RWPE1 (cell line): Measurements from ENCODE around the gene WNK1.

ENCODE experiments used
- CTCF ChIA-PET: fragments of 350-600 bp; sonication (Branson Sonifier 250); formaldehyde crosslinking; extraction: SDS; loops from one replicate; lab custom pipeline; 2021; lab: Yijun Ruan, JAX
- POLR2A ChIA-PET: fragments of 400-600 bp; formaldehyde crosslinking; extraction: SDS; loops from one replicate; lab custom pipeline; 2020; ENCODE audit warnings: antibody characterized with exemption; ENCODE audit not compliant: low non-redundant PET; lab: Yijun Ruan, JAX
- DNase-seq: peaks from one replicate; pipeline ENCODE4 v3.0.0; 2012; ENCODE audit warnings: low spot score
- H3K27ac ChIP-seq: fragments of 450-650 bp; 2 replicates; pipeline ENCODE4 v1.5.1; 2017
- TF ChIP-seq, protein P1 (sequence below): fragments of 450-650 bp; conservative IDR thresholded peaks from 2 replicates; pipeline ENCODE4 v1.5.1; 2017; ENCODE audit warnings: low read depth, mild to moderate bottlenecking

The WNK1 gene

DNA sequence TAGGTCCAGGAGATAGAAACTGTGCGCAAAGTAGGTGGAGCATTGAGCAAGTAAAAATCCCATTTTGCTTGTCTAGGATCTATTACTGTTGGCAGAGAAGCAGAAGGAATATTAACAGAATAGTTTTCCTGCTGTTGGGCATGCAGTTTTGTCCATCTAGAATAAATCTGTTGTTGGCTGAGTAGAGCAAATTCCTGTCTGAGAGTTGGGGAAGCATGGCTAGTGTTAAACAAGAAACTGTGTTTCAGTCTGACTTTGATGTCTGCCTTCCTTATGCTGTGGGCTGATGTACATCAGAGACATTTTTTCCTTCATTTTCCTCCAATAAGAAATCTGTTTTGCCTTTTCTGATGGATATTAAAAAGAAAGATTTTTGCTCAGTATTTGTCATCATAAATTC lies 99.0 kb downstream of the WNK1 start:
- ChIA-PET CTCF (interaction anchor here (1.0 kb wide), 1 partner anchor 31 kb away, joined by 5 read pairs; no protein-coding TSS in a partner anchor), POLR2A (no interaction called here)
- TF ChIP-seq, protein P1, sequence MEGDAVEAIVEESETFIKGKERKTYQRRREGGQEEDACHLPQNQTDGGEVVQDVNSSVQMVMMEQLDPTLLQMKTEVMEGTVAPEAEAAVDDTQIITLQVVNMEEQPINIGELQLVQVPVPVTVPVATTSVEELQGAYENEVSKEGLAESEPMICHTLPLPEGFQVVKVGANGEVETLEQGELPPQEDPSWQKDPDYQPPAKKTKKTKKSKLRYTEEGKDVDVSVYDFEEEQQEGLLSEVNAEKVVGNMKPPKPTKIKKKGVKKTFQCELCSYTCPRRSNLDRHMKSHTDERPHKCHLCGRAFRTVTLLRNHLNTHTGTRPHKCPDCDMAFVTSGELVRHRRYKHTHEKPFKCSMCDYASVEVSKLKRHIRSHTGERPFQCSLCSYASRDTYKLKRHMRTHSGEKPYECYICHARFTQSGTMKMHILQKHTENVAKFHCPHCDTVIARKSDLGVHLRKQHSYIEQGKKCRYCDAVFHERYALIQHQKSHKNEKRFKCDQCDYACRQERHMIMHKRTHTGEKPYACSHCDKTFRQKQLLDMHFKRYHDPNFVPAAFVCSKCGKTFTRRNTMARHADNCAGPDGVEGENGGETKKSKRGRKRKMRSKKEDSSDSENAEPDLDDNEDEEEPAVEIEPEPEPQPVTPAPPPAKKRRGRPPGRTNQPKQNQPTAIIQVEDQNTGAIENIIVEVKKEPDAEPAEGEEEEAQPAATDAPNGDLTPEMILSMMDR: no peak
- no peak overlapping the region for H3K27ac ChIP-seq
- no peak for DNase-seq

DNA sequence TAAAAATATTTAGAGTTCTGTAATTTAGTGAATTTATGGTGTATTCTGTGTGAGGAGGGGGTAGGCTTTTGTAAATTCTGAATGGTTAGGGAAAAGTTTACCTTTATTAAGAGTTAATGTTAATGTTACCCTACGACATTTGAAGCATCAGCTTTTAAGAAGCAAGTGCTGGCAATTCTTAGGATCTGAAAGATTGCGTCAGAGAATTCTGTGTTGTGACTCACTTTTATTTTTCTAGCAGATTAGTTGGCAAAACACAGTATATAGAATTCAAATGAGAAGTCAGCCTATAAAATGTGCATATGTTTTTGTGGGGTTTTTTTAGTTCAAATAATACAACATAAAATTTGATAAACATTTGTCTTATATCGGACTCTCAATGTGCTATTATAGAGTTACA lies 99.5 kb downstream of the WNK1 start:
- no peak overlapping the region for H3K27ac ChIP-seq
- peak; percentile 36 for DNase-seq
- POLR2A ChIA-PET: no interaction called here
- TF ChIP-seq, protein P1: no peak
- CTCF ChIA-PET: interaction anchor here (1.0 kb wide), 1 partner anchor 31 kb away, joined by 5 read pairs; no protein-coding TSS in a partner anchor

- peak; percentile 19 for DNase-seq
- ChIA-PET CTCF (no interaction called here), POLR2A (no interaction called here)
- TF ChIP-seq, protein P1: no peak
- no peak overlapping the region for H3K27ac ChIP-seq
Observed at GRCh38 chr12:852864-853263, 100.5 kb downstream of the WNK1 start.

DNA sequence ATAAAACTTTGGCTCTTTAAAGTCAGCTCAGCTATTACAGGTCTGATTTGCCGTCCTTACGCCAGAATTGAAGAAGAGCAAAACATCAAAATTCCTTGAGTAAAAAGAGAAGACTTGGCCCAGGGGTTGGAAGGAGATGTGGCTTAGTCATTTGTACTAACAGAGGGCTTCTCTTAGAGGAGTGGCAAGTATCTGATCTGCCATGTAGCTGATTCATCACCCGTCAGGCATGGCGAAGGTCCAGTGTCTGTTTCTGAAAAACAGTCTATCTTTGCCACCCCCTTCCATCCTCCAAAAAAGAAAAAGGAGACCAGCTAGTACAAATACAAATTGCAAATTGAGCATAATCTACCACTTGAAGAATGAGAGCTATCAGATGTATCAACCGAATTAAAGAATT lies 105.2 kb downstream of the WNK1 start:
- TF ChIP-seq, protein P1: no peak
- no peak overlapping the region for H3K27ac ChIP-seq
- ChIA-PET POLR2A (no interaction called here), CTCF (no interaction called here)
- DNase-seq: peak; percentile 76

DNA sequence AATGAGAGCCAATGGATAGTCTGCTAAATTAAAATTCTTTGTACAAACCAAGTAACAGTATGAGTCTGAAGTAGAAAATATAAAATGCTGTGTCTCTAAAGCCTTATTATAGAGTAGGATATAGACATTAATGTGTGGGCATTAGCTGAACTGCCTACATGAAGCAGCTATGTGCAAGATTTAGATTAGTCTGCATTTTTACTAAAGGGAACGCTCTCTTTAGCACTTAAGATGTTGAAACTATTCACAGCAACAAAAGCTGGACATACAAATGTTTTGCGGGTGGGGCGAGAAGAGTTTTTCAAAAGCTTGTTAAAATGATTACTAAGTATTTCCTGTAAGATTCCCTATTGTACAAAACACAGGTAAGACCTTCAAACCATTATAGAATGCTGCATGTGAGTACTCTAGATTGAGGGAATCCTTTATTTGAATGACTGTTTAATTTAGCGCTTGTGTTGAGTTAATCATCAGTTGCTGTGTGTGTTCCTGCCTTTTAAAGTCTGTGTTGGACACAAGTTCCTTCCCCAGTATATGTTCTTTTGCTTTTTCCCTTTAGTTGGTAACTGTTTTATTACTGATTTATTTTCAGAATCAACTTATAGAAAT lies 110.0 kb downstream of the WNK1 start:
- CTCF ChIA-PET: no interaction called here
- POLR2A ChIA-PET: no interaction called here
- TF ChIP-seq, protein P1: no peak

GRCh38 chr12:863285-863684 lies 110.9 kb downstream of the WNK1 start:
- no peak for DNase-seq
- ChIA-PET CTCF (no interaction called here), POLR2A (no interaction called here)
- TF ChIP-seq, protein P1: no peak
- no peak overlapping the region for H3K27ac ChIP-seq

More for the DNA sequence above, 110.0 kb downstream of the WNK1 start:
- no peak overlapping the region for H3K27ac ChIP-seq
- DNase-seq: no peak
